SK-N-SH treated with all-trans-retinoic acid at 6 μM for 48 hours (cell line): Measurements from ENCODE around the gene IL17RA.

Experiments used
- ARNTL ChIP-seq: fragments of 450-650 bp; formaldehyde crosslinking; IDR thresholded peaks from 2 replicates; pipeline ENCODE4 v1.5.0; 2020; ENCODE audit warnings: low read depth, mild to moderate bottlenecking, moderate library complexity, borderline replicate concordance
- ESRRG ChIP-seq: fragments of 250-450 bp; sonication (Bioruptor Pico); IDR thresholded peaks from 2 replicates; pipeline ENCODE4 v1.6.1; 2021; ENCODE audit warnings: mild to moderate bottlenecking
- RARB ChIP-seq: fragments of 250-450 bp; sonication (Bioruptor Pico); IDR thresholded peaks from 2 replicates; pipeline ENCODE4 v1.8.0; 2021; ENCODE audit warnings: mild to moderate bottlenecking, moderate library complexity
- SNAI2 ChIP-seq: fragments of 250-450 bp; sonication (Bioruptor Pico); IDR thresholded peaks from 2 replicates; pipeline ENCODE4 v1.5.0; 2020; ENCODE audit warnings: mild to moderate bottlenecking, moderate library complexity
- TCF4 ChIP-seq: fragments of 250-450 bp; sonication (Bioruptor Pico); IDR thresholded peaks from 2 replicates; pipeline ENCODE4 v1.8.0; 2021; ENCODE audit warnings: mild to moderate bottlenecking, moderate library complexity, borderline replicate concordance
- ZFP30 ChIP-seq: fragments of 450-650 bp; formaldehyde crosslinking; IDR thresholded peaks from 2 replicates; pipeline ENCODE4 v1.5.0; 2022; ENCODE audit warnings: mild to moderate bottlenecking, moderate library complexity
- ZNF565 ChIP-seq: fragments of 450-650 bp; formaldehyde crosslinking; conservative IDR thresholded peaks from 2 replicates; pipeline ENCODE4 v1.5.0; 2020; ENCODE audit warnings: low read depth, mild to moderate bottlenecking, moderate library complexity
- TF ChIP-seq, protein P1 (sequence below): fragments of 250-450 bp; sonication (Bioruptor Pico); IDR thresholded peaks from 2 replicates; pipeline ENCODE4 v1.8.0; 2021; ENCODE audit warnings: low read depth, mild to moderate bottlenecking, moderate library complexity, borderline replicate concordance
- TF ChIP-seq, protein P2 (sequence below): fragments of 250-450 bp; sonication (Bioruptor Pico); IDR thresholded peaks from 2 replicates; pipeline ENCODE4 v1.5.0; 2020; ENCODE audit warnings: mild to moderate bottlenecking, moderate library complexity
- TF ChIP-seq, protein P3 (sequence below): fragments of 250-450 bp; sonication (Bioruptor Pico); IDR thresholded peaks from 2 replicates; pipeline ENCODE4 v1.8.0; 2020; ENCODE audit warnings: mild to moderate bottlenecking, moderate library complexity, borderline replicate concordance
- TF ChIP-seq, protein P4 (sequence below): fragments of 250-450 bp; sonication (Bioruptor Pico); IDR thresholded peaks from 2 replicates; pipeline ENCODE4 v1.5.1; 2020; ENCODE audit warnings: low read depth, mild to moderate bottlenecking, moderate library complexity

DNA sequence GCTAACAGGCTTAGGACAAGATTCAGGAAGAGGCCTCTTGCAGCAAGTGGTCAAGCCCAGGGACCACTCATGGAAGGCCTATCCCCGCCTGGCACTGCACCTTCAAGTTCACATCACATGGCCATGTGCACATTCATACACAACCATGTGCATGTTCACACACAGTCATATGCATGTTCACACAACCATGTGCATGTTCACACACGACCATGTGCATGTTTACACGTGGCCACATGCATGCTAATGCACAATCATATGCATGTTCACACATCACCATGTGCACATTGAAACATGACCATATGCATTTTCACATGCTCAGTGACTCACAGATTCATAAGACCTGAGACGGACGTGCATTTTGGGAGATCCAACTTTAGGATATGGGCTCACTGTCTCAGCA, 28.7 kb upstream of the IL17RA start:
- TF ChIP-seq RARB (CRISPR knock-in tag) = no peak
- TF ChIP-seq, protein P1, sequence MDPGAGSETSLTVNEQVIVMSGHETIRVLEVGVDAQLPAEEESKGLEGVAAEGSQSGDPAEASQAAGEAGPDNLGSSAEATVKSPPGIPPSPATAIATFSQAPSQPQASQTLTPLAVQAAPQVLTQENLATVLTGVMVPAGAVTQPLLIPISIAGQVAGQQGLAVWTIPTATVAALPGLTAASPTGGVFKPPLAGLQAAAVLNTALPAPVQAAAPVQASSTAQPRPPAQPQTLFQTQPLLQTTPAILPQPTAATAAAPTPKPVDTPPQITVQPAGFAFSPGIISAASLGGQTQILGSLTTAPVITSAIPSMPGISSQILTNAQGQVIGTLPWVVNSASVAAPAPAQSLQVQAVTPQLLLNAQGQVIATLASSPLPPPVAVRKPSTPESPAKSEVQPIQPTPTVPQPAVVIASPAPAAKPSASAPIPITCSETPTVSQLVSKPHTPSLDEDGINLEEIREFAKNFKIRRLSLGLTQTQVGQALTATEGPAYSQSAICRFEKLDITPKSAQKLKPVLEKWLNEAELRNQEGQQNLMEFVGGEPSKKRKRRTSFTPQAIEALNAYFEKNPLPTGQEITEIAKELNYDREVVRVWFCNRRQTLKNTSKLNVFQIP (CRISPR knock-in tag) = no peak
- no peak for TF ChIP-seq ZFP30
- TF ChIP-seq, protein P2, sequence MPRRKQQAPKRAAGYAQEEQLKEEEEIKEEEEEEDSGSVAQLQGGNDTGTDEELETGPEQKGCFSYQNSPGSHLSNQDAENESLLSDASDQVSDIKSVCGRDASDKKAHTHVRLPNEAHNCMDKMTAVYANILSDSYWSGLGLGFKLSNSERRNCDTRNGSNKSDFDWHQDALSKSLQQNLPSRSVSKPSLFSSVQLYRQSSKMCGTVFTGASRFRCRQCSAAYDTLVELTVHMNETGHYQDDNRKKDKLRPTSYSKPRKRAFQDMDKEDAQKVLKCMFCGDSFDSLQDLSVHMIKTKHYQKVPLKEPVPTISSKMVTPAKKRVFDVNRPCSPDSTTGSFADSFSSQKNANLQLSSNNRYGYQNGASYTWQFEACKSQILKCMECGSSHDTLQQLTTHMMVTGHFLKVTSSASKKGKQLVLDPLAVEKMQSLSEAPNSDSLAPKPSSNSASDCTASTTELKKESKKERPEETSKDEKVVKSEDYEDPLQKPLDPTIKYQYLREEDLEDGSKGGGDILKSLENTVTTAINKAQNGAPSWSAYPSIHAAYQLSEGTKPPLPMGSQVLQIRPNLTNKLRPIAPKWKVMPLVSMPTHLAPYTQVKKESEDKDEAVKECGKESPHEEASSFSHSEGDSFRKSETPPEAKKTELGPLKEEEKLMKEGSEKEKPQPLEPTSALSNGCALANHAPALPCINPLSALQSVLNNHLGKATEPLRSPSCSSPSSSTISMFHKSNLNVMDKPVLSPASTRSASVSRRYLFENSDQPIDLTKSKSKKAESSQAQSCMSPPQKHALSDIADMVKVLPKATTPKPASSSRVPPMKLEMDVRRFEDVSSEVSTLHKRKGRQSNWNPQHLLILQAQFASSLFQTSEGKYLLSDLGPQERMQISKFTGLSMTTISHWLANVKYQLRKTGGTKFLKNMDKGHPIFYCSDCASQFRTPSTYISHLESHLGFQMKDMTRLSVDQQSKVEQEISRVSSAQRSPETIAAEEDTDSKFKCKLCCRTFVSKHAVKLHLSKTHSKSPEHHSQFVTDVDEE (CRISPR knock-in tag) = no peak
- no peak for TF ChIP-seq ARNTL (CRISPR knock-in tag)
- TF ChIP-seq, protein P3, sequence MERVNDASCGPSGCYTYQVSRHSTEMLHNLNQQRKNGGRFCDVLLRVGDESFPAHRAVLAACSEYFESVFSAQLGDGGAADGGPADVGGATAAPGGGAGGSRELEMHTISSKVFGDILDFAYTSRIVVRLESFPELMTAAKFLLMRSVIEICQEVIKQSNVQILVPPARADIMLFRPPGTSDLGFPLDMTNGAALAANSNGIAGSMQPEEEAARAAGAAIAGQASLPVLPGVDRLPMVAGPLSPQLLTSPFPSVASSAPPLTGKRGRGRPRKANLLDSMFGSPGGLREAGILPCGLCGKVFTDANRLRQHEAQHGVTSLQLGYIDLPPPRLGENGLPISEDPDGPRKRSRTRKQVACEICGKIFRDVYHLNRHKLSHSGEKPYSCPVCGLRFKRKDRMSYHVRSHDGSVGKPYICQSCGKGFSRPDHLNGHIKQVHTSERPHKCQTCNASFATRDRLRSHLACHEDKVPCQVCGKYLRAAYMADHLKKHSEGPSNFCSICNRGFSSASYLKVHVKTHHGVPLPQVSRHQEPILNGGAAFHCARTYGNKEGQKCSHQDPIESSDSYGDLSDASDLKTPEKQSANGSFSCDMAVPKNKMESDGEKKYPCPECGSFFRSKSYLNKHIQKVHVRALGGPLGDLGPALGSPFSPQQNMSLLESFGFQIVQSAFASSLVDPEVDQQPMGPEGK (CRISPR knock-in tag) = no peak
- no peak for TF ChIP-seq SNAI2 (CRISPR knock-in tag)
- no peak for TF ChIP-seq ZNF565 (CRISPR knock-in tag)
- TF ChIP-seq TCF4 (CRISPR knock-in tag) = no peak
- TF ChIP-seq, protein P4, sequence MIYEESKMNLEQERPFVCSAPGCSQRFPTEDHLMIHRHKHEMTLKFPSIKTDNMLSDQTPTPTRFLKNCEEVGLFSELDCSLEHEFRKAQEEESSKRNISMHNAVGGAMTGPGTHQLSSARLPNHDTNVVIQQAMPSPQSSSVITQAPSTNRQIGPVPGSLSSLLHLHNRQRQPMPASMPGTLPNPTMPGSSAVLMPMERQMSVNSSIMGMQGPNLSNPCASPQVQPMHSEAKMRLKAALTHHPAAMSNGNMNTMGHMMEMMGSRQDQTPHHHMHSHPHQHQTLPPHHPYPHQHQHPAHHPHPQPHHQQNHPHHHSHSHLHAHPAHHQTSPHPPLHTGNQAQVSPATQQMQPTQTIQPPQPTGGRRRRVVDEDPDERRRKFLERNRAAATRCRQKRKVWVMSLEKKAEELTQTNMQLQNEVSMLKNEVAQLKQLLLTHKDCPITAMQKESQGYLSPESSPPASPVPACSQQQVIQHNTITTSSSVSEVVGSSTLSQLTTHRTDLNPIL (CRISPR knock-in tag) = no peak
- no peak for TF ChIP-seq ESRRG (CRISPR knock-in tag)
